Dermis microvascular lymphatic vessel endothelial cell (primary cell): ENCODE data around the gene PSMB3. TPM values are rescaled to one million over a fixed set of nuclear protein-coding genes. Genes with fewer than 3 reads are reported as not detected.

Experiments used
- DNase-seq, 2 donors: peaks; one replicate each; pipeline versions ENCODE4 v3.0.0 to v3.0.0-alpha.2; 2010; ENCODE audit warnings: low read depth in 2 of 2
- total RNA-seq: library from RNA; depleted of rRNA; stranded (reverse); fragments of >200 nt; gene quantifications from 2 replicates; pipeline ENCODE4 v1.2.1, GENCODE V29; 2014

Gene PSMB3
- total RNA-seq, 1 donor from 2014 or later, result 507 TPM

- no peak for DNase-seq
Observed at GRCh38 chr17:38733982-38734973, 18.3 kb upstream of the PSMB3 start.

- no peak for DNase-seq
Observed at GRCh38 chr17:38735161-38735997, 17.2 kb upstream of the PSMB3 start.

GRCh38 chr17:38738007-38738662 lies 14.4 kb upstream of the PSMB3 start:
- no peak for DNase-seq

- no peak for DNase-seq
Observed at GRCh38 chr17:38738686-38739085, 13.9 kb upstream of the PSMB3 start.

DNA sequence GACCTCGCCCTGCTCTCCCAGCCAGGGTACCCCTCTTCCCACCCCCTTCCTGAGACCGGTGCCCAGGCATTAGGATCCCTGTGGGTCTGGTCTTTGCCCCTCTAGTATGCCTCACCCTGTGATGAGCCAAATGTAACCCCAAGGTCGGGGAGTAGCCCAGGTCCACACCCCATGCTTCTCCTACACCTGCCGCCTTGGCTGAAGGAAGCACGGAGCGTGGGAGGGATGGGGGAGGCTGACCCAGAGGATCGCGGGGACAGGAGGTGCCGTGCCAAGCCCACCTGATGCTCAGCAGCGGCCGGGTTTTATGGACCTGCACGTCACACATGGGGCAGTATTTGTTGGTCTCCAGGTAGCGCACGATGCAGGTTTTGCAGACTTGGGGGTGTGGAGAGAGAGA lies 13.2 kb upstream of the PSMB3 start:
- DNase-seq, result no peak

DNA sequence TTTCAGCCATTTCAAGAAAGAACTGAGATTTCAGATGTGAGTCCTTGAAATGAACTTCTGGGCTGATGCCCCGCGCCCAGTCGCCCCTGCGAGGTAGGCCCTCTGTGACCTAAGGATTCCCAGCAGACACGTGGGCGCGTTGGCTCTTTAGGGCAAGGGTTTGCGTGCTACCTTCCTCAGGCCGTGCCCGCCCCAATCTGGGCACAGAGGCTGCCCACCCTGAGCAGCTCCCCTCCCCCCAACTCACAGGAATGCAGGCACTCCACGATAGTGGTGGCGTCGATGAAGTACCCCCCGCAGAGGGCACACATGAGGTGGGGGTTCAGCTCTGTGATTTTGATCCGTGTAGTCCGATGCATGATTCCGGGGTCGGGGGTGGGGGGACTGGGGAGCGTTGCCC lies 12.5 kb upstream of the PSMB3 start:
- DNase-seq, result no peak

- DNase-seq, result no peak
Observed at GRCh38 chr17:38740806-38741205, 11.7 kb upstream of the PSMB3 start.

- no peak for DNase-seq
Observed at GRCh38 chr17:38741461-38741860, 11.1 kb upstream of the PSMB3 start.

DNA sequence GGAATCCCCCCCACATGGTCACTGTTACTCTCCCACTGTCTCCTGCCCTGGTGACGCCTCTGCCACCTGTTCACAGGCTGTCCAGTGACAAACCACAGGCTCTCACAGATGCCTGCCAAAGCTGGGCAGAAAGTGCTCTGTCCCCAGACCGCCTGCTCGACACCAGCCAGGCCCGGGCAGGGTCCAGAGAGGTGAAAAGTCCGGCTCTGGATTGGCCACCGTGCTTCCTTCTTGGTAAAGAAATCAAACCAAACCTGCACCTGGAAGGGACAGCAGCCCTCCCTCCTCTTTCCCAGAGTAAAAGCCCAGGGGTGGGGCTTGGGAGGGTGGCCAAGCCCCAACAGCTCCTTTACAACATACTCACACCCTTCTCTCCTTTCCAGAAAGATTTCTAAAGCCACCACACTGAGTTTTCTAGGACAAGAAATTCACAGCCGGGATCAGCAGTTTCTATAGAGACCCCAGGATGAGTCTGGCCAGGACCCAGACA lies 10.6 kb upstream of the PSMB3 start:
- DNase-seq, result no peak

- peak; percentile 94 to 96 for DNase-seq
Observed at GRCh38 chr17:38742411-38743308, 9.9 kb upstream of the PSMB3 start.

- no peak for DNase-seq
Observed at GRCh38 chr17:38743556-38744171, 8.9 kb upstream of the PSMB3 start.

- DNase-seq, result no peak
Observed at GRCh38 chr17:38745545-38745944, 7.0 kb upstream of the PSMB3 start.

- DNase-seq, result no peak
Observed at GRCh38 chr17:38746004-38746848, 6.3 kb upstream of the PSMB3 start.

DNA sequence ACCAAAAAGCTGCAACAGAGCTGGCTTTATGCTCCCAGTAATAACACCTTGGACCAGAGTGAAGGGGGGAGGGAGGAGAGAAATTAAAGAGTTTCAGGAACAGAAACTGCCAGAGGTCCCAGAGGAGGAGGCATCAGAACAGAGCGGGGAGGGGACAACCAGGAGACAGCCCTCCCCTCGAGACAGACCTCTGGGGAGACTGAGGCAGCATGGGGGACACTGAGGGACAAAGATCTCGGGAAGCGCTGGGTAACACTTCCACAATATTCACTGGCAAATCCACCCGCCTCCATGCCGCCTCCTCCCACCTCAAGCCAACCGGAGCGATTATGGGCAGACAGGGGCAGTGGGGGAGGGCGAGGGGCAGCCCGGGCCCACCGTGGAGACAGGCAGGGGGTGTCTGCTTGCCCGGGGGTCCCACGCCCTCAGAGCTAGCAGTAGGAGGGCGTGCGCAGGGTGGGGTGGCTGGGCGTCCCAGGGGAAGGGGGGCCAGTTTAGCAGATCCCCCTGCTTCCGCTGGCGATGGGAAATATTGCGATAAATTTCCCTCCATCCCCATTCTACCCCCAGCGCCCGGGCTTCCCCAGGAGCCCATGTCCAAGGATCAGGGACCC lies 5.6 kb upstream of the PSMB3 start:
- no peak for DNase-seq

DNA sequence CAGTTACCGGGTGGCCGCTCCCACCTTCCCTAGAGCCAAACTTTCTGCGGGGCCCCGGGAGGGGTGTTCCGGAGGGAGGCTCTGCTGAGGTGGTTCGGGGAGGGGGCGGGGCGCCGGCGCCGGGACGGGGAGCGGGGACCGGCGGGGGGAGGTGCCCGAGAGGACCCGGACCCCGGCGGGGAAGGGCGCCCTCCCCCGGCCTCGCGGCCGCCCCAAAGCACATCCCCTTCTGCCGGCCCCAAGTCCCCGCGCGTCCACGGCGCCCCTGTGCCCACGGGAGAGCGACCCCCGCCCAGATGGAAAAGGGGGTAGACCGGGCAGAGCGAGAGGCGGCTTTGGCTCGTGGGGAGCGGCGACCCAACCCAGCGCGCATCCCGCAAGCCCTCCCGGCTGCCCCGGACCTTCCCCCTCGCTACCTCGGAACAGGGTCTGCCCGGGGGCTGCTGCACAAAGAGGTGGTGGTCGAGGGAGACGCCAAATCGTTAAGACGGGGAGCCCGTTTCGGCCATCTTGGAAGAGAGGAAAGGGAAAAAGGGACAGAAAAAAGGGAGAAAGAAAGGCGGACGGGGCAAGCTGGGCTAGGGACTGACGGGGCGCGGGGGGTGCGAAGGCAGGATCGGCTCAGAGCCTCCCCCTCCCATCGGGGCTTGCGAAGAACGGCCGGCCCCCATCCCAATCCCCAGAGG lies 4.9 kb upstream of the PSMB3 start:
- DNase-seq, result no peak

DNA sequence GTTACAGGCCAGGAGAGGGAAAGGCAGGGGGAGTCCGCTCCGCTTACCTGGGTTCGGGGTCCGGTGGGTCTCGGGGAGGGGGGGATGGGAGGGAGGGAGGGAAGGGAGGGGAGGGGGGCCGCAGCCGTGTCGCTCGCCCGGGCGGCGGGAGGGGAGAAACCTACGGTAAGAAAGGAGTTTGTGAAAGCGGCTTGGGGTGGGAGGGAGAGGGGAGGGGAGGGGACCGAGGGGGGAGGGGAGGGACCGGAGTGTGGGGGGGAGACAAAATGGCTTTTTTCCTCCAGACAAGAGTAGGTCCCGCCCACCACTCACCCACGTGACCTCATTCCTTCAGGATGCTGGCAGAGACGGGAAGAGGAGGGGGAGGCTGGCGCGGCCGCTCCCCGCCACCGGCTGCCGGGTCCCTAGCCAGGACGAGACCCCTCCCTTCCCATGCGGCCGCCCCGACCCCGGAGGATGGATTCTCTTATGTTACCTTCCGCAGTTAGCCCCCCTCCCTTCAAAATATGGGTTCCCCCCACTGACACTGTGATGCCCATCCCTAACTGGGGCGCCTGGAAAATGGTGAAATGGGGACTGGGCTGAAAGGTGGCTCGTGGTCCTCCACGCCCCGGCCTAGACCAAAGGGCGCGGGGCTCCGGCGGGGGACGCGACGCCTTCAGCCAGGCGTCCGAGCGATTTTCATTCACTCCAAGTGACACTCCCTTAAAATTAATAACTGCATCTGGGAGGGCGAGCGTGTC lies 4.2 kb upstream of the PSMB3 start, which contains the start of gene PCGF2:
Gene PCGF2 (minus strand): TSS at position 188 of the 743 bp plus-strand sequence. CDS start 7,934 bp downstream, outside the sequence.
- peak in 1 of 2 donors; percentile 86 for DNase-seq

DNA sequence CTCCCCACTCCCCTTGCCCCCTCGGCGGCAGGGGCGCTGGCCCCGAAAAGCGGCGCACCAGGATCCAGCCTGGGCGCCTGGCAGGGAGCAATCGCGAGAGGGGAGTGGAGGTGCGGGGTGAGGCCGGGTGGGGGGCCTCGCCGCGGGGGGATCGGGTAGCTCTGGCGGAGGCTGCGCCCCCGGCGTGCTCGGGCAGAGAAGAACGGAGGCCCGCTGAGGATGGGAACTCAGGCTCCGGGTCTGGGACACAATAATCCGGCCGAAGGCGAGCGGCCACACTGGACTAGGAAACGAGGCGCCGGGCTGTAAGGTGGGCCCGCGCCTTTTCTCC lies 3.7 kb upstream of the PSMB3 start:
- no peak for DNase-seq
